Urinary bladder (tissue), 4 donors: Measurements from ENCODE around the gene PRKCE. TPM values are rescaled to one million over a fixed set of nuclear protein-coding genes. Genes with fewer than 3 reads are reported as not detected.
"Not testable (repeated sequence)": the region's sequence is repeated elsewhere in the genome, so short reads cannot be mapped to it uniquely, and the experiment has no call there.

ENCODE experiments used
- DNase-seq: peaks from one replicate; pipeline ENCODE4 v3.0.0-alpha.2; 2015; ENCODE audit errors: extremely low spot score
- H3K27ac ChIP-seq: one replicate; pipeline ENCODE4 v1.5.1; 2013; ENCODE audit warnings: low read depth, mild to moderate bottlenecking, moderate library complexity
- H3K36me3 ChIP-seq: one replicate; pipeline ENCODE4 v1.6.1; 2013; ENCODE audit warnings: mild to moderate bottlenecking, moderate library complexity; ENCODE audit not compliant: insufficient read depth
- H3K4me1 ChIP-seq: one replicate; pipeline ENCODE4 v1.6.1; 2013; ENCODE audit warnings: mild to moderate bottlenecking, moderate library complexity; ENCODE audit not compliant: insufficient read depth
- H3K4me3 ChIP-seq: one replicate; pipeline ENCODE4 v1.5.1; 2013; ENCODE audit warnings: low read depth, low read length
- WGBS: extraction: QIAGEN DNeasy Blood & Tissue Kit; methylation state at CpG from one replicate; pipeline ENCODE4 v1.1.7; 2013; 5-methylcytosine and 5-hydroxymethylcytosine counted together
- polyA plus RNA-seq: library from polyadenylated mRNA; stranded (reverse); fragments of 200-250 nt; gene quantifications from one replicate; pipeline ENCODE4 v1.2.3, GENCODE V29; 2013
- total RNA-seq: library from RNA; depleted of rRNA; stranded (reverse); fragments of >200 nt; gene quantifications from one replicate; pipeline ENCODE4 v1.2.3, GENCODE V29; 2014
- donor health status: healthy with polysubstance abuse.
- donor health status: healthy.

PRKCE gene
- total and polyA plus RNA-seq, 2 donors = 9.9 to 29.7 TPM

GRCh38 chr2:45706033-45706432, 54.6 kb downstream of the PRKCE start:
- Histone ChIP-seq H3K27ac (no peak overlapping the region), H3K36me3 (no peaks in the 10 kb centered on the region), H3K4me3 (no peak overlapping the region), H3K4me1 (no peaks in the 10 kb centered on the region)
- no peak for DNase-seq

DNA sequence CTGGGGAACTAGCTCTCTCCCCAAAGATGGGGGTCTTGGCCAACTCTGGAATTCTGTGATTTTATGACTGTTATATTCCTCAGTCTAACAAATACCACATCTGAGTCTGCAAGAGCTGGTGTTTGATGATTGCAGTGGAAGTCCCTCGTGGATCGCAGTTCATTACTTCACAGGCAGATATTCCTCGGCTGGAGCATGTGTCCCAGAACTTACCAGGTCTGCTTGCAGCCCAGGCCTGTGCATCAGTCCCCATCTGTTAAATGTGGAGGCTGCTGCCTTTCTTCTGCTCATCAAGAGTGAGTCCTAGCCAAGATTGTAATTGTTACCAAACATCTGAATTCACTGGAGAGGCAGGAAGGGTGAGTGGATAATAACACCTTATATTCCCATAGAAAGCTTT, 55.5 kb downstream of the PRKCE start:
- Histone ChIP-seq H3K4me3 (no peak overlapping the region), H3K27ac (no peak overlapping the region), H3K4me1 (no peaks in the 10 kb centered on the region), H3K36me3 (no peaks in the 10 kb centered on the region)
- no peak for DNase-seq
- WGBS = 93% methylated on average over 3 of the region's 3 CpGs

DNA sequence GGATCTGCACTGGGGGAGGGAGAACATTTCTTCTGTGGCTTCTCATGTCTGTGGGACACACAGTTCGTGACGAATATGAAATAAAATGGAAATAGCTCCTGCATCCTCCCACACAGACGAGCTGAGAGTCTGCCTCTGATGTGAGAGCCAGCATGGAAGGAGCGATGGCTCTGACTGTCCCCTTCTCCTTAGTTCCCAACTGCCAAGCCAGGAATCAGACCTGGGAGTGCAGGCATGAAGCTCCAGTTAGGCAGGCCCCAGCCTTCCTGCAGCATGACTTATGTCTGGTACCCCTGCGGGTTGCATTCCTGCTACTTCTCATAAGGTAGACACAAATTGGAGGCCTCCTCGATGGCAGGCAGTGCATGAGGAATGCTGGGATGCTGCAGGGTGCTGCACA, 56.2 kb downstream of the PRKCE start:
- Histone ChIP-seq H3K4me1 (no peaks in the 10 kb centered on the region), H3K4me3 (no peak overlapping the region), H3K27ac (no peak overlapping the region), H3K36me3 (no peaks in the 10 kb centered on the region)
- DNase-seq = no peak
- WGBS = 94% methylated on average over 6 of the region's 6 CpGs

- no peak for DNase-seq
- no peaks in the 10 kb centered on the region for H3K36me3 ChIP-seq
- H3K27ac ChIP-seq = no peak overlapping the region
- 93% methylated on average over 3 of the region's 3 CpGs for WGBS
- no peak overlapping the region for H3K4me3 ChIP-seq
- H3K4me1 ChIP-seq = no peaks in the 10 kb centered on the region
Observed at GRCh38 chr2:45708501-45708900, 57.0 kb downstream of the PRKCE start.

GRCh38 chr2:45709137-45709536, 57.7 kb downstream of the PRKCE start:
- no peak for DNase-seq
- WGBS = 93% methylated on average over 1 of the region's 1 CpG
- Histone ChIP-seq H3K4me1 (no peaks in the 10 kb centered on the region), H3K36me3 (no peaks in the 10 kb centered on the region), H3K4me3 (no peak overlapping the region), H3K27ac (no peak overlapping the region)

- H3K4me3 ChIP-seq = no peak overlapping the region
- whole genome bisulfite sequencing = 88% methylated on average over 3 of the region's 3 CpGs
- no peak for DNase-seq
- H3K27ac ChIP-seq = no peak overlapping the region
- no peaks in the 10 kb centered on the region for H3K4me1 ChIP-seq
- H3K36me3 ChIP-seq = no peaks in the 10 kb centered on the region
Observed at GRCh38 chr2:45710468-45710867, 59.0 kb downstream of the PRKCE start.

DNA sequence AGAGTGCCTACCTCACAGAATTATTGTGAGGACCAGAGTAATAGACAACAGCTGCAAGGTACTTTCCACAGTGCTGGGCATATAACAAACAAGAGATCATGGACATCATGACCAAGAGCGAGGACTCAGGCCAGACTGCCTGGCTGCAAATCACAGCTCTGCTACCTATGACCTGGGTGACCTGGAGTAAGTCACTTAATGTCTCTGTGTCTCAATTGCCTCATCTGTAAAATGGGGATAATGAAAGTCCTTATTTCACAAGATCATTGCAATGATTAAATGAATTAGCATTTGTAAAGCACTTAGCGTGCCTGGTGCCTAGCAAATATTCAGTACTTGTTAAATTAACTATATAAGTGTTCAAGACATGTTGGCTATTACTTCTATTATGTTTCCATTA, 59.7 kb downstream of the PRKCE start:
- WGBS = 97% methylated on average over 2 of the region's 2 CpGs
- DNase-seq = no peak
- H3K4me1 ChIP-seq = no peaks in the 10 kb centered on the region
- no peaks in the 10 kb centered on the region for H3K36me3 ChIP-seq
- no peak overlapping the region for H3K27ac ChIP-seq
- H3K4me3 ChIP-seq = no peak overlapping the region

GRCh38 chr2:45712570-45712969, 61.1 kb downstream of the PRKCE start:
- 97% methylated on average over 3 of the region's 3 CpGs for WGBS
- no peaks in the 10 kb centered on the region for H3K4me1 ChIP-seq
- no peak for DNase-seq
- H3K27ac ChIP-seq = no peak overlapping the region
- no peak overlapping the region for H3K4me3 ChIP-seq
- H3K36me3 ChIP-seq = no peaks in the 10 kb centered on the region

DNA sequence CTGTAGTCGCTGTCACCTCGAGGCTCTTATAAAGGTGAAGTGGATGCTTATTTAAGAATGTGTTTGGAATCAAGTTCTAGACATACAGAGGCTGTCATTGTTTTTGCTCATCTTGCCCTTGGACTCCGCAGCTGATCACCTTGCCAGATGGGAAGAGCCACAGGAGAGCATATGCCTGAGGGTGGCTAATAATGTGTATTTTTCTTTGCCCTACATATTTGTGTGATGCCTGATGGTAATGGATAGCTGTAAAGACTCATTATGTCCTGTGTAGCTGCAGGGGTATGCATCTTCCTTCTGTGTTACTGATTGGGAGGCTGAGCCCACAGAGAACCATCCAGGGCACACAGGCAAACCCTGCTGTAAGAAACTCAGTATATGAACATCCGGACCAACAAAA, 61.7 kb downstream of the PRKCE start:
- DNase-seq = no peak
- Histone ChIP-seq H3K4me1 (no peaks in the 10 kb centered on the region), H3K36me3 (no peaks in the 10 kb centered on the region), H3K4me3 (no peak overlapping the region), H3K27ac (no peak overlapping the region)
- 92% methylated on average over 4 of the region's 4 CpGs for WGBS

DNA sequence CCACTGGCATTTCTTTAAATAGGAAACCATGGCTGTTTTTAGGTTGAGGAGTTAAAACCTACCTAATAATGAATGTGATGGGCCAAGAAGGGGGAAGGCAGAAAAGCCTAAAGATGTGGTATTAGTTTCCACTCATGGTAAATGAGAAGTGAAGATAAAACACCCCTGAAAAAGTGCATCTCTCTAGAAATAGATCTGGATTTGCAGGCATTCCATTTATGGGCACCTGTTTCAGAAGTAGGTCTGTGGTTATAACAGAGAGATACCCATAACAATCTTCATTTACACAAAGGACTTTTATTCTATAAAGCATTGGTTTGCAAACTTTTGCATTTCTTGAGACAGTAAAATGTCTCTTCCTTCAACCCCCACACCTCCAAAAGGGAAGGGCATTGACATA, 62.1 kb downstream of the PRKCE start:
- Histone ChIP-seq H3K36me3 (no peaks in the 10 kb centered on the region), H3K4me1 (no peaks in the 10 kb centered on the region), H3K27ac (no peak overlapping the region), H3K4me3 (no peak overlapping the region)
- DNase-seq = no peak

- no peaks in the 10 kb centered on the region for H3K36me3 ChIP-seq
- no peak for DNase-seq
- H3K27ac ChIP-seq = no peak overlapping the region
Observed at GRCh38 chr2:45714679-45715078, 63.2 kb downstream of the PRKCE start.

GRCh38 chr2:45715601-45716379, 64.3 kb downstream of the PRKCE start:
- Histone ChIP-seq H3K27ac (no peak overlapping the region), H3K4me3 (no peak overlapping the region), H3K36me3 (no peaks in the 10 kb centered on the region), H3K4me1 (no peaks in the 10 kb centered on the region)
- DNase-seq = no peak
- WGBS = 95% methylated on average over 5 of the region's 5 CpGs

More at GRCh38 chr2:45714679-45715078, 63.2 kb downstream of the PRKCE start:
- 95% methylated on average over 3 of the region's 3 CpGs for WGBS
- H3K4me1 ChIP-seq = no peaks in the 10 kb centered on the region
- no peak overlapping the region for H3K4me3 ChIP-seq

DNA sequence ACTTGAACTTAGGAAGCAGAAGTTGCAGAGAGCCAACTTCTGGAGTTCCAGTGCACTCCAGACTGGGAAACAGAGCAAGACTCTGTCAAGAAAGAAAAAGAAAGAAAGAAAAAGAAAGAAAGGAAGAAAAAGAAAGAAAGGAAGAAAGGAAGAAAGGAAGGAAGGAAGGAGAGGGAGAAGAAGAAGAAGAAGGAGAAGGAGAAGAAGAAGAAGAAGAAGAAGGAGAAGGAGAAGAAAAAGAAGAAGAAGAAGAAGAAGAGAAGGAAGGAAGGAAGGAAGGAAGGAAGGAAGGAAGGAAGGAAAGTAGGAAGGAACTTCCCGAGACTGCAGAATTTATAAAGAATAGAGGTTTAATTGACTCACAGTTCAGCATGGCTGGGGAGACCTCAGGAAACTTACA, 65.0 kb downstream of the PRKCE start:
- WGBS = 89% methylated on average over 1 of the region's 1 CpG
- not testable (repeated sequence) for H3K27ac ChIP-seq, DNase-seq, H3K36me3 ChIP-seq, H3K4me3 ChIP-seq, H3K4me1 ChIP-seq

DNA sequence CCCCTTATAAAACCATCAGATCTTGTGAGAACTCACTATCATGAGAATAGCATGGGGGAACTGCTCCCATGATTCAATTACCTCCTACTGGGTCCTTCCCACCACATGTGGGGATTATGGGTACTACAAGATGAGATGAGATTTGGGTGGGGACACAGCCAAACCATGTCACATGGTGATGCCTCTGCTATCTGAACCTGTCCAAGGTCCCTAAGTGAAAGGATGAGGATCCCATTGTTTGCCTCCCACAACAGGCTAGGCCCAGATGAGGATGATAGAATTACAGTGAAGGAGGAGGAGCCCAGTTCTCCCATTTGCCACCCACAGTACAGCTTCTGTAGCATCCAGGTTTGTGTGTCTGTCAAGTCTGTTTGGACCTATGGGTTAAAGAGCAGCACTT, 65.4 kb downstream of the PRKCE start:
- Histone ChIP-seq H3K36me3 (no peaks in the 10 kb centered on the region), H3K4me3 (no peak overlapping the region), H3K27ac (no peak overlapping the region), H3K4me1 (no peaks in the 10 kb centered on the region)
- no peak for DNase-seq

DNA sequence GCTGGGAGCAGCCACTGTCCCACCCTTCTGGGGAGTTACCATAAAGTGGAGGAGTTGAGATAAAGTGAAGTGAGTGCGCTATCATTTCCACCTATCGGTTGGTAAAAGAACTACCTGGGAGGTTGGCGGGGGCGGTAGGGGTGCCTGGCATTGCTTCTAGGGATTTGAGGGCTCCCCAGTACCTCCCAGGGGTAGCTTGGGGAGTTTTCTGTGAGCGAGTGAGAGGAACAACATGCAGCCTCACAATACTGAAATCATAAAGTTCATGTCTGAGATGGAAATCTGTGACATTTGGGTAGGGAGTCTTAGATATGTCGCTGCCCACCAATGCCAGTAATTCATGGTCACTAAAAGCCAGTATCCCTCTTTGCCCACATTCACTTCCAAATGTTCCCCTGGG, 68.7 kb downstream of the PRKCE start:
- H3K27ac ChIP-seq = no peak overlapping the region
- 92% methylated on average over 6 of the region's 6 CpGs for WGBS
- no peak for DNase-seq
- no peaks in the 10 kb centered on the region for H3K36me3 ChIP-seq
- no peak overlapping the region for H3K4me3 ChIP-seq
- no peaks in the 10 kb centered on the region for H3K4me1 ChIP-seq
